ENCODE data around the gene SLAMF1.

Gene SLAMF1

DNA sequence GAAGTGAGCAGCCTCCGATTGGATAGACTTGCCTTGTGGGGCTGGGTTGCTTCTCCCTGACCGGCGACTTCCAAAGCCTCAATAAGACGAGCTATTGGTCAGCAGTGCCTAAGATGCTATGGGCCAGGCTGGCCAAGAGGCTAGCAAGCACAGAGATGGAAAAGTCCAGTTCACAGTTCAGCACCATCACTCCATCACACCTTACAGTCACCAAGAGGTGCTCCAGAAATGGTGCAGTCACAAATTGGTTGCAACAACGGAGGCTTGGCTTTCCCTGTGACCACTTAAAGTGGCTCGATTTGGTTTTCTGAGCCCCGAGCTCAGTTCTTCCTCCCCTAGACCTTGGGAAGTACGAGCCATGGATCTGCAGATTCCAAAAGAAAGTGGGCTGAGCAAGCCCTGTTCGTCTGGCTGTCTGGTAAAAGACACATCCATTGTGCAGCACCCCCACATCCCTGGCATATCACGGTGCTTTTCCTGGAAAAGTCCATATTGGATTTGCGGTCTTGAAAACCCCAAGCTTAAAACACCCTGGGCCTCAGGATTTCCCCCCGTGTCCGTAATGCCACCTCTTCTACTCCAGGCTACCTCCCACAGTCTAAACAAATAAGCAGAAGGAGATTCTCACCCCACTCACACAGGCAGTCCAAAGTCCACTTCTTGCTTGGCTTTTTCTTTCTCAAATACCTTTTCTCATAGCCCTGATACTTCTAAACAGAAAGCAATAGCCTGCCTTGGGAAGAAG lies 1.3 kb downstream of the SLAMF1 start:
- peak overlapping the region; percentile 69 for H3K4me3 ChIP-seq (ENCODE audit: insufficient read depth, low read length, poor library complexity, severe bottlenecking)
- no peaks in the 10 kb centered on the region for H4K20me1 ChIP-seq (ENCODE audit: low read depth, low read length)
- peaks cover 9% of the 10 kb centered on the region; the same call in 1 of the 2 replicates for H3F3A ChIP-seq (ENCODE audit: insufficient read depth)
- H3K36me3 ChIP-seq (ENCODE audit: low read length), result no peaks in the 10 kb centered on the region; the same call in 1 of the 2 replicates
- H3K27ac ChIP-seq (ENCODE audit: low read depth, low read length), result peak overlapping the region; percentile 82
- no peaks in the 10 kb centered on the region for H3K9me3 ChIP-seq (ENCODE audit: insufficient read depth, low read length)
- no peak overlapping the region for H2AFZ ChIP-seq (ENCODE audit: low read depth, low read length, severe bottlenecking)
- H3K9me2 ChIP-seq (replicated peaks; ENCODE audit: insufficient read depth, low read length), result no peaks in the 10 kb centered on the region
- H3K4me2 ChIP-seq (ENCODE audit: low read depth, low read length, poor library complexity, severe bottlenecking), result peak overlapping the region; percentile 70
- H3K27me3 ChIP-seq (ENCODE audit: low read length), result no peaks in the 10 kb centered on the region
- H3K9ac ChIP-seq (ENCODE audit: low read length), result peak overlapping the region; percentile 82
- peaks cover 83% of the 10 kb centered on the region for H3K79me2 ChIP-seq (ENCODE audit: insufficient read depth, low read length)
- TF ChIP-seq EZH2phosphoT487 (conservative IDR thresholded peaks at IDR 0.05; ENCODE audit: low read length) (no peak), CTCF (IDR thresholded peaks at IDR 0.05; ENCODE audit: insufficient read depth, low read length, poor library complexity, severe bottlenecking) (no peak)

GRCh38 chr1:160644399-160644798 lies 2.4 kb downstream of the SLAMF1 start:
- H3K9ac ChIP-seq (ENCODE audit: low read length), result peak overlapping the region; percentile 82
- H3K27me3 ChIP-seq (ENCODE audit: low read length), result no peaks in the 10 kb centered on the region
- no peaks in the 10 kb centered on the region; the same call in 1 of the 2 replicates for H3K36me3 ChIP-seq (ENCODE audit: low read length)
- H3K4me2 ChIP-seq (ENCODE audit: low read depth, low read length, poor library complexity, severe bottlenecking), result peak overlapping the region; percentile 70
- peaks cover 92% of the 10 kb centered on the region for H3K79me2 ChIP-seq (ENCODE audit: insufficient read depth, low read length)
- peaks cover 7% of the 10 kb centered on the region; the same call in 1 of the 2 replicates for H3F3A ChIP-seq (ENCODE audit: insufficient read depth)
- no peaks in the 10 kb centered on the region for H3K9me2 ChIP-seq (replicated peaks; ENCODE audit: insufficient read depth, low read length)
- TF ChIP-seq EZH2phosphoT487 (conservative IDR thresholded peaks at IDR 0.05; ENCODE audit: low read length) (no peak), CTCF (IDR thresholded peaks at IDR 0.05; ENCODE audit: insufficient read depth, low read length, poor library complexity, severe bottlenecking) (no peak)
- no peaks in the 10 kb centered on the region for H4K20me1 ChIP-seq (ENCODE audit: low read depth, low read length)
- H2AFZ ChIP-seq (ENCODE audit: low read depth, low read length, severe bottlenecking), result no peak overlapping the region
- H3K27ac ChIP-seq (ENCODE audit: low read depth, low read length), result peak overlapping the region; percentile 82
- no peaks in the 10 kb centered on the region for H3K9me3 ChIP-seq (ENCODE audit: insufficient read depth, low read length)
- H3K4me3 ChIP-seq (ENCODE audit: insufficient read depth, low read length, poor library complexity, severe bottlenecking), result peak overlapping the region; percentile 69

DNA sequence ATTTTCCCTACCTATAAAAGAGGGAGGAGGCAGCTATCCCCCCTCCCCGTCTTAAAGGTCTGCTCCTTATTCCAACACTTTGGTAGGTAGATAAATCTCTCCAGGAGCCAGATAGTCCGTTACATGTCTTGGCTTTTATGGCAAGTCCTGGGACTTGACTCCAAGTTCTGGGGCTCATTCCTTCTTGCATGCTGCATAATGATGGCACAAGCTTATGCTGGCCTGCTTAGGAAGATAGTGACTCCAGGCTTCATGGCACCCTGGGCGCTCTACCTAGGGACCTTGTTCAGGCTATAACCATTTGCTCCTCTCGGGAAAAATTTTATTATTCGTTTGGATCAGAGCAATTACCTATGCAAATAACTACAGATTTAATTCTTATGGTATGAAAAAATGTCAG lies 3.7 kb downstream of the SLAMF1 start:
- Histone ChIP-seq H2AFZ (ENCODE audit: low read depth, low read length, severe bottlenecking) (no peak overlapping the region), H3K9me2 (replicated peaks; ENCODE audit: insufficient read depth, low read length) (no peaks in the 10 kb centered on the region), H3K9me3 (ENCODE audit: insufficient read depth, low read length) (no peaks in the 10 kb centered on the region), H3K4me3 (ENCODE audit: insufficient read depth, low read length, poor library complexity, severe bottlenecking) (peak overlapping the region; percentile 69), H3K9ac (ENCODE audit: low read length) (peak overlapping the region; percentile 82), H3K27me3 (ENCODE audit: low read length) (no peaks in the 10 kb centered on the region), H4K20me1 (ENCODE audit: low read depth, low read length) (no peaks in the 10 kb centered on the region), H3K27ac (ENCODE audit: low read depth, low read length) (peak overlapping the region; percentile 82), H3K36me3 (ENCODE audit: low read length) (no peaks in the 10 kb centered on the region; the same call in 1 of the 2 replicates), H3K4me2 (ENCODE audit: low read depth, low read length, poor library complexity, severe bottlenecking) (peak overlapping the region; percentile 70), H3F3A (ENCODE audit: insufficient read depth) (peaks cover 11% of the 10 kb centered on the region), H3K79me2 (ENCODE audit: insufficient read depth, low read length) (peaks cover 93% of the 10 kb centered on the region)
- TF ChIP-seq CTCF (IDR thresholded peaks at IDR 0.05; ENCODE audit: insufficient read depth, low read length, poor library complexity, severe bottlenecking) (no peak), EZH2phosphoT487 (conservative IDR thresholded peaks at IDR 0.05; ENCODE audit: low read length) (no peak)
